Amniotic stem cell (primary cell): ENCODE results near the gene SORCS2.

Experiments
- DNase-seq: peaks from one replicate; lab custom pipeline; 2025; lab: John Stamatoyannopoulos, UW

SORCS2 gene

GRCh38 chr4:7356667-7357310 is 164.5 kb downstream of the SORCS2 start:
- DNase-seq = no peak

GRCh38 chr4:7357323-7357722 is 165.0 kb downstream of the SORCS2 start:
- no peak for DNase-seq

GRCh38 chr4:7358100-7358735 is 165.9 kb downstream of the SORCS2 start:
- peak; percentile 76 for DNase-seq

GRCh38 chr4:7359400-7360062 is 167.2 kb downstream of the SORCS2 start:
- no peak for DNase-seq

GRCh38 chr4:7360806-7361205 is 168.5 kb downstream of the SORCS2 start:
- no peak for DNase-seq

- DNase-seq = no peak
These were observed 169.1 kb downstream of the SORCS2 start for GRCh38 chr4:7361280-7361895.

GRCh38 chr4:7362341-7362740 is 170.0 kb downstream of the SORCS2 start:
- no peak for DNase-seq

GRCh38 chr4:7362862-7363430 is 170.6 kb downstream of the SORCS2 start:
- no peak for DNase-seq

GRCh38 chr4:7364979-7365378 is 172.6 kb downstream of the SORCS2 start:
- no peak for DNase-seq

- DNase-seq = no peak
These were observed 173.3 kb downstream of the SORCS2 start for GRCh38 chr4:7365462-7366179.

- no peak for DNase-seq
These were observed 174.0 kb downstream of the SORCS2 start for GRCh38 chr4:7366180-7366945.

GRCh38 chr4:7366954-7367353 is 174.6 kb downstream of the SORCS2 start:
- no peak for DNase-seq

GRCh38 chr4:7367406-7367805 is 175.1 kb downstream of the SORCS2 start:
- no peak for DNase-seq

- DNase-seq = no peak
These were observed 175.5 kb downstream of the SORCS2 start for GRCh38 chr4:7367864-7368277.

- DNase-seq = no peak
These were observed 176.0 kb downstream of the SORCS2 start for GRCh38 chr4:7368296-7368695.

GRCh38 chr4:7369511-7369910 is 177.2 kb downstream of the SORCS2 start:
- DNase-seq = no peak

- no peak for DNase-seq
These were observed 177.7 kb downstream of the SORCS2 start for GRCh38 chr4:7370038-7370437.

- peak; percentile 24 for DNase-seq
These were observed 179.0 kb downstream of the SORCS2 start for GRCh38 chr4:7371210-7371941.

GRCh38 chr4:7372673-7373072 is 180.3 kb downstream of the SORCS2 start:
- no peak for DNase-seq

- no peak for DNase-seq
These were observed 182.2 kb downstream of the SORCS2 start for GRCh38 chr4:7374571-7374970.
